RCC 7860 (cell line): ENCODE data around the gene KAZN.

Source experiments
- DNase-seq: peaks from one replicate; pipeline ENCODE4 v3.0.0-alpha.2; 2015; ENCODE audit warnings: low spot score
- FAIRE-seq: peaks from 2 replicates; lab custom pipeline; 2012; peaks lifted over from hg19 to GRCh38; lab: Jason Lieb, UNC

KAZN gene

GRCh38 chr1:14705824-14706223 lies 107.3 kb downstream of the KAZN start:
- FAIRE-seq: no peak
- DNase-seq: no peak

GRCh38 chr1:14706631-14707030 lies 108.1 kb downstream of the KAZN start:
- DNase-seq: no peak
- no peak for FAIRE-seq

- no peak for DNase-seq
- FAIRE-seq: no peak
Measured at GRCh38 chr1:14707531-14708445, 109.3 kb downstream of the KAZN start.

- FAIRE-seq (no peak), DNase-seq (no peak)
Measured at GRCh38 chr1:14710331-14710730, 111.8 kb downstream of the KAZN start.

- no peak for DNase-seq
- FAIRE-seq: no peak
Measured at GRCh38 chr1:14712136-14712535, 113.7 kb downstream of the KAZN start.

GRCh38 chr1:14713077-14713476 lies 114.6 kb downstream of the KAZN start:
- no peak for DNase-seq
- no peak for FAIRE-seq

- no peak for DNase-seq
- no peak for FAIRE-seq
Measured at GRCh38 chr1:14715266-14715665, 116.8 kb downstream of the KAZN start.

GRCh38 chr1:14715802-14716201 lies 117.3 kb downstream of the KAZN start:
- FAIRE-seq (no peak), DNase-seq (no peak)

GRCh38 chr1:14716474-14716873 lies 118.0 kb downstream of the KAZN start:
- FAIRE-seq (no peak), DNase-seq (no peak)

- FAIRE-seq (no peak), DNase-seq (no peak)
Measured at GRCh38 chr1:14718476-14718875, 120.0 kb downstream of the KAZN start.

- no peak for FAIRE-seq
- peak; percentile 38 for DNase-seq
Measured at GRCh38 chr1:14723401-14723800, 124.9 kb downstream of the KAZN start.

- FAIRE-seq (no peak), DNase-seq (peak; percentile 27)
Measured at GRCh38 chr1:14724246-14724645, 125.8 kb downstream of the KAZN start.

- FAIRE-seq (peak; percentile 29), DNase-seq (peak; percentile 37)
Measured at GRCh38 chr1:14724678-14725077, 126.2 kb downstream of the KAZN start.

GRCh38 chr1:14725238-14725637 lies 126.8 kb downstream of the KAZN start:
- DNase-seq: no peak
- FAIRE-seq: no peak

- FAIRE-seq (no peak), DNase-seq (no peak)
Measured at GRCh38 chr1:14725695-14726094, 127.2 kb downstream of the KAZN start.

GRCh38 chr1:14726606-14727005 lies 128.1 kb downstream of the KAZN start:
- no peak for DNase-seq
- FAIRE-seq: no peak

- FAIRE-seq: no peak
- DNase-seq: no peak
Measured at GRCh38 chr1:14728516-14728915, 130.0 kb downstream of the KAZN start.

GRCh38 chr1:14732728-14733047 lies 134.2 kb downstream of the KAZN start:
- DNase-seq: no peak
- no peak for FAIRE-seq

GRCh38 chr1:14733048-14733778 lies 134.7 kb downstream of the KAZN start:
- FAIRE-seq: no peak
- no peak for DNase-seq

GRCh38 chr1:14733779-14734140 lies 135.3 kb downstream of the KAZN start:
- FAIRE-seq: no peak
- no peak for DNase-seq

- FAIRE-seq: no peak
- DNase-seq: no peak
Measured at GRCh38 chr1:14735841-14736240, 137.4 kb downstream of the KAZN start.

- DNase-seq (no peak), FAIRE-seq (no peak)
Measured at GRCh38 chr1:14737561-14738094, 139.1 kb downstream of the KAZN start.
